Measurements from ENCODE around the gene SEPTIN5.

- no peak for TF ChIP-seq CTCF (IDR thresholded peaks at IDR 0.05)
- no peak for TF ChIP-seq POLR2A (IDR thresholded peaks at IDR 0.05)
These were observed 7.3 kb downstream of the SEPTIN5 start for GRCh38 chr22:19721330-19722177.
